CD4-positive, CD25-positive, alpha-beta regulatory T cell (primary cell): Measurements from ENCODE around the gene AGT. TPM values are rescaled to one million over a fixed set of nuclear protein-coding genes. Genes with fewer than 3 reads are reported as not detected.

Experiments used
- ATAC-seq, 2 donors: fragments of 150-1000 bp; cut with Tn5 transposase; one replicate each; pipeline ENCODE4 v1.10.0; 2021; ENCODE audit warnings: low read depth in 2 of 2, moderate number of reproducible peaks in 2 of 2, moderate library complexity in 1 of 2
- DNase-seq, 3 donors: peaks; one replicate each; pipeline versions ENCODE4 v3.0.0 to v3.0.0-alpha.2; 2012 to 2022; ENCODE audit warnings: mixed read lengths in 1 of 3
- H3K27ac ChIP-seq: one replicate; pipeline ENCODE4 v1.7.0; 2013; ENCODE audit warnings: mild to moderate bottlenecking, low read length; ENCODE audit not compliant: insufficient read depth, poor library complexity, severe bottlenecking
- H3K27me3 ChIP-seq: one replicate; pipeline ENCODE4 v1.7.0; 2013; ENCODE audit warnings: low read length; ENCODE audit not compliant: control insufficient read depth, insufficient read depth
- H3K36me3 ChIP-seq: one replicate; pipeline ENCODE4 v1.7.0; 2013; ENCODE audit warnings: mild to moderate bottlenecking, low read length, moderate library complexity; ENCODE audit not compliant: control insufficient read depth, insufficient read depth
- H3K4me1 ChIP-seq: 2 replicates; pipeline ENCODE4 v1.7.0; 2013; ENCODE audit warnings: mild to moderate bottlenecking, low read length; ENCODE audit not compliant: insufficient read depth, control insufficient read depth, poor library complexity, severe bottlenecking
- H3K4me3 ChIP-seq: one replicate; pipeline ENCODE4 v1.7.0; 2013; ENCODE audit warnings: low read depth, mild to moderate bottlenecking, low read length, moderate library complexity
- H3K9me3 ChIP-seq, 2 experiments: 1 replicate in 1 of 2; 2 replicates in 1 of 2; pipeline ENCODE4 v1.7.0; 2013; ENCODE audit warnings: low read length in 2 of 2, mild to moderate bottlenecking in 1 of 2, moderate library complexity in 1 of 2; ENCODE audit not compliant: control insufficient read depth in 2 of 2
- H3K27ac Mint-ChIP-seq, 3 donors: one replicate each; pipeline ENCODE4 v1.8.0; 2020 to 2022; ENCODE audit warnings: mild to moderate bottlenecking in 3 of 3, mixed read lengths in 3 of 3, moderate library complexity in 2 of 3
- H3K27me3 Mint-ChIP-seq: one replicate; pipeline ENCODE4 v1.8.0; 2022; ENCODE audit warnings: mild to moderate bottlenecking, mixed read lengths
- H3K36me3 Mint-ChIP-seq: one replicate; pipeline ENCODE4 v1.8.0; 2020; ENCODE audit warnings: mixed read lengths
- H3K4me1 Mint-ChIP-seq, 4 donors: one replicate each; pipeline ENCODE4 v1.8.0; 2020 to 2022; ENCODE audit warnings: mixed read lengths in 4 of 4, mild to moderate bottlenecking in 1 of 4
- H3K4me3 Mint-ChIP-seq, 4 donors: one replicate each; pipeline ENCODE4 v1.8.0; 2020 to 2022; ENCODE audit warnings: mild to moderate bottlenecking in 4 of 4, mixed read lengths in 4 of 4, moderate library complexity in 3 of 4
- H3K9me3 Mint-ChIP-seq, 7 donors: one replicate each; pipeline ENCODE4 v1.8.0; 2020 to 2022; ENCODE audit warnings: mixed read lengths in 7 of 7, mild to moderate bottlenecking in 3 of 7, moderate library complexity in 2 of 7
- polyA plus RNA-seq, 4 donors: library from polyadenylated mRNA; unstranded; fragments of 300-500 nt; fragmentation: Illumina TruSeq; gene quantifications; one replicate each; pipeline ENCODE4 v1.2.3, GENCODE V29; 2021
- total RNA-seq: library from RNA; stranded (reverse); gene quantifications from one replicate; pipeline ENCODE4 v1.2.3, GENCODE V29; 2022

Gene AGT
- total and polyA plus RNA-seq, 5 donors from 2014 or later = not detected

DNA sequence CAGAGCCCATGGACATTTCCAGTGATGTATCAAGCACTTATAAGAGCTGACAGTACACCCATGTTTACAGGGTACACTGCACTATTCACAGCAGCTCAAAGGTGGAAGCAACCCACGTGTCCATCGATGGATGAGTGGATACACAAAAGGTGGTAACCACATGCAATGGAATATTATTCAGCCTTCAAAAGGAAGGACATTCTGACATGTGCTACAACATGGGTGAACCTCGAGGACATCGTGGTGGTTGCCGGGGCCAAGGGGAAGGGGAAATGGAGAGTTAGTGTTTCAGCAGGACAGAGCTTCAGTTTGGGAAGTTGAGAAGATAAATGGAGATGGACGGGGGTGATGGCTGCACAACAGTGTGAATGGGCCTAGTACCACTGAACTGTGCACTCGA is 9.1 kb downstream of the AGT start:
- DNase-seq = no peak
- H3K9me3 Mint-ChIP-seq = peaks cover 0 to 2% (median 0%) of the 10 kb centered on the region in 7 donors
- H3K36me3 Mint-ChIP-seq = no peaks in the 10 kb centered on the region
- no peaks in the 10 kb centered on the region for H3K36me3 ChIP-seq
- H3K4me3 ChIP-seq = no peak overlapping the region
- no peaks in the 10 kb centered on the region for H3K27me3 ChIP-seq
- H3K4me1 Mint-ChIP-seq = peaks cover 0 to 5% (median 1%) of the 10 kb centered on the region in 4 donors
- no peaks in the 10 kb centered on the region for H3K27me3 Mint-ChIP-seq
- no peaks in the 10 kb centered on the region for H3K4me1 ChIP-seq
- no peak overlapping the region for H3K27ac Mint-ChIP-seq
- no peak overlapping the region for H3K4me3 Mint-ChIP-seq
- no peak overlapping the region for H3K27ac ChIP-seq
- no peaks in the 10 kb centered on the region for H3K9me3 ChIP-seq
- no peak for ATAC-seq

DNA sequence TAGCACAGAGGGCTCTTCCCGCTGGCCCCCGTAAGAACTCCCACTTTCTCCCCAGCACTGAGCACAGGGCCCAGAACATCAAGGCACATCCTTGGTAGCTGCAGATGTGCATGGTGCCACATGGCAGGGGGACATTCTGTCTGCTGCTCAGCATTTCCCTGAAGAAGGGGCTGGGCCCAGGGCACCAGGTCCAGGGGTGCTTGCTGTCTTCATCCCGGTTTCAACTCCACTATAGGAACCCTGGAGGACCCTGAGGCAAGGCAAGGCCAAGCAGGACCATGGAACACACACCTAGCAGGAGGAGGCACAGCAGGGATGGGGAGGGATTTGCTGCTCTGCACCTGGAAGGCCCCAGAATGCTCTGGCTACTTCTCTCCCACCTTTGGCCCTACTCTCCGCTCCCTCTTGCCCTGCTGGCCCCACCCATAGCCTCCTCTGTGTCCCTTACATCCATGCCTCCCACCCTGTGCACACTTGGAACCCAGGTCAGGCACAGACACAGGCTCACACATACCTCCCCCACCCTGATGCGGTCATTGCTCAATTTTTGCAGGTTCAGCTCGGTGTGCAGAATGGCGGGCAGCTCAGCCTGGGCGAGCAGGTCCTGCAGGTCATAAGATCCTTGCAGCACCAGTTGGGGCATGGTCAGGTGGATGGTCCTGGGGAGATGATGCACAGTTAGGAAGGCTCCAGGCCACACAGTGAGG is 10.1 kb downstream of the AGT start:
- Mint-ChIP-seq H3K27ac (no peak overlapping the region), H3K4me1 (peaks cover 0 to 5% (median under 1%) of the 10 kb centered on the region in 4 donors), H3K9me3 (peaks cover 0 to 2% (median 0%) of the 10 kb centered on the region in 7 donors), H3K36me3 (no peaks in the 10 kb centered on the region), H3K4me3 (no peak overlapping the region), H3K27me3 (no peaks in the 10 kb centered on the region)
- ATAC-seq (no peak), DNase-seq (no peak)
- Histone ChIP-seq H3K4me3 (no peak overlapping the region), H3K27ac (no peak overlapping the region), H3K9me3 (no peaks in the 10 kb centered on the region), H3K36me3 (no peaks in the 10 kb centered on the region), H3K27me3 (no peaks in the 10 kb centered on the region), H3K4me1 (no peaks in the 10 kb centered on the region)

DNA sequence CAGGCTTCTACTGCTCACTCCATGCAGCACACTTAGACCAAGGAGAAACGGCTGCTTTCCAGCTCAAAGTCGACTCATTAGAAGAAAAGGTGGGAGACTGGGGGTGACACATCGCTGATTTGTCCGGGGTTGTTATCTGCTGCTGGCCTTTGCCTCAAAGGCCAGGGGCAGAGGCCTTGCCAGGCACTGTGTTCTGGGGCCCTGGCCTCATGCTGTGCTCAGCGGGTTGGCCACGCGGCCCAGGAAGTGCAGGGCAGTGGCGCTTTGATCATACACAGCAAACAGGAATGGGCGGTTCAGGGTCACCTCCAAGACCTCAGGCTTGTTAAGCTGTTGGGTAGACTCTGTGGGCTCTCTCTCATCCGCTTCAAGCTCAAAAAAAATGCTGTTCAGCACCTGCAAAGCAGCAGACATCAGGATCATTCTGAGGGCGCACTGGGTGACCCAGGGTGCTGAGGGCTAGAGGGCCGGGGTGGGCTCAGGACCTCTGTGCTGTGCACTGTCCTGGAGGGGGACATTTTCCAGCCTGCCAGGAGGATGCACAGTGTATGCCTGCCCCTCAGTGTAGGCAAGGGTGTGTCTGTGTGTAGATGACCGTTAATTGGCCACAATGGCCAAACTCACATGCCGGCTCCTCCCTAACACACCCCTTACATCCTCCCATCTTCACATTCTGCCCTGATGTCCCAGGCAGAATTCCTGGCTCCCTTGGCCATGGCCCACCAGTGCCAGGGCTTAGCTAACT is 10.8 kb downstream of the AGT start:
- Histone ChIP-seq H3K27me3 (no peaks in the 10 kb centered on the region), H3K4me3 (no peak overlapping the region), H3K4me1 (no peaks in the 10 kb centered on the region), H3K36me3 (no peaks in the 10 kb centered on the region), H3K9me3 (no peaks in the 10 kb centered on the region), H3K27ac (no peak overlapping the region)
- no peaks in the 10 kb centered on the region for H3K36me3 Mint-ChIP-seq
- no peak overlapping the region for H3K27ac Mint-ChIP-seq
- ATAC-seq (no peak), DNase-seq (no peak)
- H3K4me1 Mint-ChIP-seq = peaks cover 0 to 5% (median 0%) of the 10 kb centered on the region in 4 donors
- H3K9me3 Mint-ChIP-seq = peaks cover 0 to 2% (median 0%) of the 10 kb centered on the region in 7 donors
- no peak overlapping the region for H3K4me3 Mint-ChIP-seq
- H3K27me3 Mint-ChIP-seq = no peaks in the 10 kb centered on the region

DNA sequence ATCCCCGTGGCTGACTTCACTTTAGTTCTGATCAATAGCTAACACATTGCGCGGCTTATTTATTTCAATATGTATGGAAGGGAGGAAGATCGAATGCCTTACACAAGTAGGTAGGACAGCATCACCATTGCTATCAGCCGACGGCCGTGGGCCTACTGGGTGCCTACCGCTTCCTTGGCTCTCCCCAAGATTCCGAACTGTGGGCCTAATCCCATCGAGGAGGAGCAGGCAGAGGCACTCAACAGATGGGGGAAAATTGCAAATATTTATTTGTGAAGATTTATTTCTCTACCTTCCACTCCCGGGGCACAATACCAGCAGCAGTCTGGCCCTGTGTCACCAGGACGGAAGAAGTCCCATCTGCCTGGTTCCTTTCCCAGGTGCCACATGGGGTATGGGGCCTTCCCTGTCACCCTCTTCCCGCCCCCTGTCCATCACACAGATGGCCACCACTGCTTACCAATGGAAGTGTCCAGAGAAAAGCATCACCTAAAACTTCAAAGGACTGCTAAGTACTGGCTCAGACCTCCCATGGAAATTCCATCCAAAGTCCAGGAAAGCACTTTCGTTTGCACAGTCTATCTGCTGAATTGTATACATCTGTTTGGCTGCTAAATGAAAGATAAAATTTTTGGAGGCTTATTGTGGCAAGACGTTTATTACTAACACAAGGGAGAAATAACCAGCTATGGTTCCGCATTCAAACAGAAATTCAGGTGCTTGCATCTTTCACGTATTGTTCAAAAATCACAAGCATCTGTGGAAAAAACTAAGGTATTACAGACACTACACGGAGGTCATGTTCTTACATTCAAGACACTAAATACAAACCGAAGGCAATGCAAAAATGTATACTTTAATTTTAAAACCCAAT is 11.8 kb downstream of the AGT start:
- no peaks in the 10 kb centered on the region for H3K36me3 ChIP-seq
- no peaks in the 10 kb centered on the region for H3K36me3 Mint-ChIP-seq
- no peak overlapping the region for H3K27ac Mint-ChIP-seq
- no peak overlapping the region for H3K27ac ChIP-seq
- no peaks in the 10 kb centered on the region for H3K27me3 Mint-ChIP-seq
- no peak overlapping the region for H3K4me3 ChIP-seq
- no peaks in the 10 kb centered on the region for H3K4me1 ChIP-seq
- no peak overlapping the region for H3K4me3 Mint-ChIP-seq
- H3K9me3 Mint-ChIP-seq = peaks cover 0 to 2% (median 0%) of the 10 kb centered on the region in 7 donors
- H3K27me3 ChIP-seq = no peaks in the 10 kb centered on the region
- H3K9me3 ChIP-seq = no peaks in the 10 kb centered on the region
- H3K4me1 Mint-ChIP-seq = no peaks in the 10 kb centered on the region
- ATAC-seq = no peak
- DNase-seq = no peak

DNA sequence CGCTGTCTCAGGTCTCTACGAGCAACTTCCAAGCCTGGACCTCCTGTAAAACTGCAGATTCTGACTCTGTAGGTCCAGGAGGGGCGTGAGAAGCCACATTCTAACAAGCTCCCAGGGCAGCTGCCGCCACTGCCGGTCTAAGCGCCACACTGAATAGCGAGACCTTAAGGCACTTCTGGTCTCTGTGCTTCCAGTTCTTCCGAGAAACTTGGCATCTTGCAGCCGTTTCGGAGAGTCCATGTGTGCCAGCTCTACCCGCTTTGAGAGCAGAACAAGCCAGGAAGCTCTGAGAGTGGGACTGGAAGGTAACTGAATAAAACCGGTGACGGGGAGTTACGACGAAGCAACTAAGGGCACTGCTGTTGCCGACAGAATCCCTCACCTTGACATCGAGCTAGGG is 12.5 kb downstream of the AGT start:
- no peaks in the 10 kb centered on the region for H3K4me1 Mint-ChIP-seq
- H3K27ac ChIP-seq = no peak overlapping the region

GRCh38 chr1:230700132-230700531 is 13.8 kb downstream of the AGT start:
- Mint-ChIP-seq H3K36me3 (no peaks in the 10 kb centered on the region), H3K4me3 (no peak overlapping the region), H3K9me3 (no peaks in the 10 kb centered on the region), H3K4me1 (no peaks in the 10 kb centered on the region), H3K27me3 (no peaks in the 10 kb centered on the region), H3K27ac (no peak overlapping the region)
- no peak overlapping the region for H3K27ac ChIP-seq
- ATAC-seq (no peak), DNase-seq (no peak)
- no peaks in the 10 kb centered on the region for H3K9me3 ChIP-seq
- no peaks in the 10 kb centered on the region for H3K4me1 ChIP-seq
- no peak overlapping the region for H3K4me3 ChIP-seq
- no peaks in the 10 kb centered on the region for H3K36me3 ChIP-seq
- H3K27me3 ChIP-seq = no peaks in the 10 kb centered on the region

More for the DNA sequence above, 12.5 kb downstream of the AGT start:
- H3K9me3 ChIP-seq = no peaks in the 10 kb centered on the region
- ATAC-seq (no peak), DNase-seq (no peak)
- H3K27ac Mint-ChIP-seq = no peak overlapping the region
- no peaks in the 10 kb centered on the region for H3K9me3 Mint-ChIP-seq
- H3K4me3 Mint-ChIP-seq = no peak overlapping the region
- no peaks in the 10 kb centered on the region for H3K27me3 Mint-ChIP-seq
- no peaks in the 10 kb centered on the region for H3K27me3 ChIP-seq
- H3K4me1 ChIP-seq = no peaks in the 10 kb centered on the region
- H3K36me3 ChIP-seq = no peaks in the 10 kb centered on the region
- no peaks in the 10 kb centered on the region for H3K36me3 Mint-ChIP-seq
- H3K4me3 ChIP-seq = no peak overlapping the region

- H3K27ac Mint-ChIP-seq = no peak overlapping the region
- Histone ChIP-seq H3K9me3 (no peaks in the 10 kb centered on the region), H3K36me3 (no peaks in the 10 kb centered on the region), H3K4me1 (no peaks in the 10 kb centered on the region), H3K27ac (no peak overlapping the region), H3K27me3 (no peaks in the 10 kb centered on the region), H3K4me3 (no peak overlapping the region)
- H3K4me1 Mint-ChIP-seq = no peaks in the 10 kb centered on the region
- H3K36me3 Mint-ChIP-seq = no peaks in the 10 kb centered on the region
- ATAC-seq (no peak), DNase-seq (no peak)
- no peaks in the 10 kb centered on the region for H3K9me3 Mint-ChIP-seq
- H3K27me3 Mint-ChIP-seq = no peaks in the 10 kb centered on the region
- no peak overlapping the region for H3K4me3 Mint-ChIP-seq
Measured at GRCh38 chr1:230699716-230700115, 14.2 kb downstream of the AGT start.
